PFSK-1 (cell line): Measurements from ENCODE around the gene NEBL.

Experiments used
- FOXP2 ChIP-seq: optimal IDR thresholded peaks from 2 replicates; pipeline ENCODE3; 2011; ENCODE audit warnings: borderline replicate concordance, control low read depth, inconsistent platforms; ENCODE audit not compliant: insufficient read depth; ENCODE audit errors: extremely low read length, extremely low read depth
- POLR2AphosphoS5 ChIP-seq: IDR thresholded peaks from 2 replicates; pipeline ENCODE4 v1.6.1; 2012; ENCODE audit warnings: low read depth, mild to moderate bottlenecking, control low read depth, low read length, moderate library complexity
- SIN3A ChIP-seq: IDR thresholded peaks from 2 replicates; pipeline ENCODE4 v1.6.1; 2012; ENCODE audit warnings: mild to moderate bottlenecking, low read length, moderate library complexity, borderline replicate concordance; ENCODE audit not compliant: insufficient read depth
- TAF1 ChIP-seq: IDR thresholded peaks from 2 replicates; pipeline ENCODE4 v1.6.1; 2012; ENCODE audit warnings: low read length, control low read depth, borderline replicate concordance; ENCODE audit not compliant: insufficient read depth
- TF ChIP-seq, protein P1 (sequence below), 2 experiments: IDR thresholded peaks; 2 replicates each; pipeline versions ENCODE4 v1.6.1 to v1.8.0; 2011 to 2012; ENCODE audit warnings: low read depth in 2 of 2, low read length in 2 of 2, control low read depth in 1 of 2, inconsistent platforms in 1 of 2, mild to moderate bottlenecking in 1 of 2, moderate library complexity in 1 of 2; ENCODE audit not compliant: insufficient read depth in 1 of 2

NEBL gene

DNA sequence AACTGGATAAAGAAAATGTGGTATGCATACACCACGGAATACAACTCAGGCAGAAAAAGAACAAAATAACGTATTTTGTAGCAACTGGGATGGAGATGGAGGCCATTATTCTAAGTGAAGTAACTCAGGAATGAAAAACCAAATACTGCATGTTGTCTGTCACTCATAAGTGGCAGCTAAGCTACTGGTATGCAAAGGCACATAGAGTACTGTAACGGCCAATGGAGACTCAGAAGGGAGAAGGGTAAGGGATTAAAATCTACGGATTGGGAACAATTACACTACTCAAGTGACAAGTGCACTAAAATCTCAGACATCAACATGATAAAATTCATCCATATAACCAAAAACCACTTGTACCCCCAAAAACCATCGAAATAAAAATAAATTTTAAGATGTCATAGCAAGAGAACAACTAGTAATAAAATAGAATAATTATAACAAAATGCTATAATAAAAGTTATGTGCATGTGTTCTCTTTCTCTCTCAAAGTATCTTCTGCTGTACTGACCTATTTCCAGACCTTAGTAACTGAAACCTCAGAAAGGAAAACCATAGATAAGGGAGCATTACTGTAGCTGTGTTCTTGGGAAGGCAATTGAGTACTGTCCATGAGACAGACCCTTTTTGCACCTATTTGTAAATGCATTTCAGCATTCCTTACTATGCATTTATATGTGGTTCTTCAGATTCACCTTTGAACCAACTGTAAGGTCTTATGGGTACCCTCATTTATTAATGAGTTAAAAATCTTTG is 6.7 kb upstream of the NEBL start:
- TF ChIP-seq SIN3A: no peak
- no peak for TF ChIP-seq POLR2AphosphoS5
- TF ChIP-seq, protein P1, sequence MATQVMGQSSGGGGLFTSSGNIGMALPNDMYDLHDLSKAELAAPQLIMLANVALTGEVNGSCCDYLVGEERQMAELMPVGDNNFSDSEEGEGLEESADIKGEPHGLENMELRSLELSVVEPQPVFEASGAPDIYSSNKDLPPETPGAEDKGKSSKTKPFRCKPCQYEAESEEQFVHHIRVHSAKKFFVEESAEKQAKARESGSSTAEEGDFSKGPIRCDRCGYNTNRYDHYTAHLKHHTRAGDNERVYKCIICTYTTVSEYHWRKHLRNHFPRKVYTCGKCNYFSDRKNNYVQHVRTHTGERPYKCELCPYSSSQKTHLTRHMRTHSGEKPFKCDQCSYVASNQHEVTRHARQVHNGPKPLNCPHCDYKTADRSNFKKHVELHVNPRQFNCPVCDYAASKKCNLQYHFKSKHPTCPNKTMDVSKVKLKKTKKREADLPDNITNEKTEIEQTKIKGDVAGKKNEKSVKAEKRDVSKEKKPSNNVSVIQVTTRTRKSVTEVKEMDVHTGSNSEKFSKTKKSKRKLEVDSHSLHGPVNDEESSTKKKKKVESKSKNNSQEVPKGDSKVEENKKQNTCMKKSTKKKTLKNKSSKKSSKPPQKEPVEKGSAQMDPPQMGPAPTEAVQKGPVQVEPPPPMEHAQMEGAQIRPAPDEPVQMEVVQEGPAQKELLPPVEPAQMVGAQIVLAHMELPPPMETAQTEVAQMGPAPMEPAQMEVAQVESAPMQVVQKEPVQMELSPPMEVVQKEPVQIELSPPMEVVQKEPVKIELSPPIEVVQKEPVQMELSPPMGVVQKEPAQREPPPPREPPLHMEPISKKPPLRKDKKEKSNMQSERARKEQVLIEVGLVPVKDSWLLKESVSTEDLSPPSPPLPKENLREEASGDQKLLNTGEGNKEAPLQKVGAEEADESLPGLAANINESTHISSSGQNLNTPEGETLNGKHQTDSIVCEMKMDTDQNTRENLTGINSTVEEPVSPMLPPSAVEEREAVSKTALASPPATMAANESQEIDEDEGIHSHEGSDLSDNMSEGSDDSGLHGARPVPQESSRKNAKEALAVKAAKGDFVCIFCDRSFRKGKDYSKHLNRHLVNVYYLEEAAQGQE (IDR thresholded peaks at IDR 0.05; ENCODE audit: insufficient read depth in 1 of 2, low read depth in 2 of 2, low read length in 2 of 2): no peak
- TF ChIP-seq FOXP2: no peak
- TF ChIP-seq TAF1: no peak

DNA sequence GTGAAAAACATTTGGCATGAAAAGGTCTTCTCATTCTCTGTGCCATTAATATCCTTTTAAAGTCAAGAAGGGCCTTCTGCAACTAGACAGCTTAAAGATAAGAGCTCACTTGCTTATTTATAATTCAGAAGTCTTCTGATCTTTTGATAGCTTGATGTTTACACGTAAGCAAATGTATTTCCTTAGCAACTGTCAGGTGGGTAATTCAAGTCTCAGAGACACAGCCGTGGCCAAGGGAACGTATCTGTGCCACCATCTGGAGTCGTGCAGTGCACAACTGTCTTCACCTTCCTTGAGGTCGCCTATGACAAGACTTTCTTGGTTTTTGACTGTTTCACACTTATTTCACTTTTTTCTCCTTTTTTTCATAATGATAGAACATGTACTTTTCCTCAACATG is 4.0 kb upstream of the NEBL start:
- TF ChIP-seq TAF1 (no peak), POLR2AphosphoS5 (no peak), FOXP2 (no peak), SIN3A (no peak)
- TF ChIP-seq, protein P1 (IDR thresholded peaks at IDR 0.05; ENCODE audit: insufficient read depth in 1 of 2, low read depth in 2 of 2, low read length in 2 of 2): no peak

DNA sequence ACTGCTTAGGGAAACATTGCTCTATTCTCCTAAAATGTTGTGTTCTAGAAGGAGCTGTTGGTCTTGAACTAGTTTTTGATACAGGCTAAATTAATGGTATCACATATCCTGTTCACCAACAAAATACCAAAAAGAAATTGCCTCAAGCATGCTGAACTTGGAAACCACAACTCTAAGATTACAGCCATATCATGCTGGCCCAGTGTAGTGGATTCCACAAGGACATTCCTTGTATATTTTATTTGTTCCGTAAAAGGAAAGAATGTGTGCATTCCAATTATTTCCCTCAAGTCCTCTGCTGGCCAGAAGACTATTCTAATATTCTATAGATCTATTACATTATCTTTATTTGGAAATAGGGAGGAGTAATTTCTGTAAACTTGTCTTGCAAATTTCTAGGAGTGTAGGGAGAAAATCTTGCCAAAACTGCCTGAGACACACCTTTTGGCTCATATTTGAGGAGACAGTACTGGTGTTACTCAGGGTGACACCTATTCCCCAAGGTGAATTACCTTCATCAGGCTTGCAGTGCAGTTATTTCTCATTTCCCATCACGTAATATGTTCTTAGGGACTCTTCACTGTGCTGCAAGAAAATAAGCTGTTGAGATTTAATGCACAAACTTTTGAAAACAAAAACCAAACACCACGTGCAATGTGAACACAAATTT is 1.9 kb upstream of the NEBL start:
- TF ChIP-seq FOXP2 (no peak), POLR2AphosphoS5 (no peak), SIN3A (no peak), TAF1 (no peak)
- TF ChIP-seq, protein P1 (IDR thresholded peaks at IDR 0.05; ENCODE audit: insufficient read depth in 1 of 2, low read depth in 2 of 2, low read length in 2 of 2): no peak

DNA sequence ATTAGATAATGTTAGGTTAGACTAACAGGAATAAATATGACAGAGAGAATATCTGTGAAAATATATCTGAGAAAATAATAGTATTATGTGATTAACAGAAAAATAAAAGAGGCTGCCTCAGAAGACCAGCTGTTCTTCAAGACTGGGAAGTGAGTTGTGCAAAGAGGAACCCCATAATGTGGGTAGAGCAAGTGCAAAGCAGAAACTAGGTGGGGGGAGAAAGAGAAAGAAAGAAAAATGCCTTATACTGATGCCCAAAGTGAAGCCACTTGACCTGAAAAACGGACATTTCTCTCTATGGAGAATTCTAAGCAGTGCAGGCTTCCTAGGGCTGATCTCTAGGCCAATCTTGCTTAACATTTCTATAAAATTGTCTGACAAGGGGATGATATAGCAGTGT is 3.8 kb downstream of the NEBL start:
- TF ChIP-seq FOXP2 (no peak), POLR2AphosphoS5 (no peak), SIN3A (no peak), TAF1 (no peak)
- TF ChIP-seq, protein P1 (IDR thresholded peaks at IDR 0.05; ENCODE audit: insufficient read depth in 1 of 2, low read depth in 2 of 2, low read length in 2 of 2): no peak

DNA sequence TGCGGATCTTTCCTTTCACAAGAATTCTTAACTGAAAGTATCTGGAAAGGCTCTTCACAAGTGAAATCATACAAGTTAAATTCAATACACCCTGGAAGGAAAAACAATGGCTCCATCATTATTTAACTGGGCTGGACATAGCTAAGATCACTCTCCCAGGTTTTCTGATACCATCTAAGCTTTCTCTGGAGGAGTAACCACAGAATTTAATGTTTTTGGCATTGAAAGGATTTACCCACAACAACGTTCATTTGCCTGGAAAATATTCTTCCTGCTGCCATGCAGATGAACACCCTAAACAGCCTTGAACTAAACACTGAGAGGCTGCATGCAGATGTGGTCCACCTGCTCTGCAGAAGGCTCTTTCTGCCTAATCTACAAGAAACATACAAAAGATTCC is 4.3 kb downstream of the NEBL start:
- TF ChIP-seq, protein P1 (IDR thresholded peaks at IDR 0.05; ENCODE audit: insufficient read depth in 1 of 2, low read depth in 2 of 2, low read length in 2 of 2): no peak
